HL-60 (cell line): Measurements from ENCODE around the gene MARCHF9.

ENCODE experiments used
- DNase-seq, 2 experiments: peaks; one replicate each; pipeline ENCODE4 v3.0.0-alpha.2; 2010 to 2020; ENCODE audit warnings: low read depth in 1 of 2, low spot score in 1 of 2
- H3K27ac ChIP-seq: fragments of 250-450 bp; sonication (Bioruptor Pico); replicated peaks from 2 replicates; pipeline ENCODE4 v1.5.1; 2020; ENCODE audit warnings: mild to moderate bottlenecking, moderate library complexity
- H3K27me3 ChIP-seq: fragments of 250-450 bp; sonication (Bioruptor Pico); 2 replicates; pipeline ENCODE4 v1.5.1; 2021; ENCODE audit warnings: mild to moderate bottlenecking, moderate library complexity; ENCODE audit not compliant: insufficient read depth, poor library complexity, severe bottlenecking
- H3K4me3 ChIP-seq: replicated peaks from 2 replicates; pipeline ENCODE4 v1.5.1; 2011; ENCODE audit warnings: mild to moderate bottlenecking, control low read depth, low read length; ENCODE audit not compliant: insufficient read depth
- GABPA ChIP-seq: IDR thresholded peaks from 2 replicates; pipeline ENCODE4 v1.6.1; 2012; ENCODE audit warnings: low read depth
- POLR2AphosphoS5 ChIP-seq: IDR thresholded peaks from 2 replicates; pipeline ENCODE4 v1.6.1; 2012; ENCODE audit warnings: low read depth
- SPI1 ChIP-seq: IDR thresholded peaks from 2 replicates; pipeline ENCODE4 v1.6.1; 2012; ENCODE audit warnings: low read depth, mild to moderate bottlenecking, borderline replicate concordance
- TF ChIP-seq, protein P1 (sequence below): IDR thresholded peaks from one replicate; pipeline ENCODE4 v1.5.1; 2011; ENCODE audit warnings: low read length, control low read depth, inconsistent platforms; ENCODE audit not compliant: insufficient read depth
- TF ChIP-seq, protein P2 (sequence below): IDR thresholded peaks from 2 replicates; pipeline ENCODE4 v1.6.1; 2012; ENCODE audit warnings: low read depth; ENCODE audit not compliant: insufficient replicate concordance

The MARCHF9 gene

DNA sequence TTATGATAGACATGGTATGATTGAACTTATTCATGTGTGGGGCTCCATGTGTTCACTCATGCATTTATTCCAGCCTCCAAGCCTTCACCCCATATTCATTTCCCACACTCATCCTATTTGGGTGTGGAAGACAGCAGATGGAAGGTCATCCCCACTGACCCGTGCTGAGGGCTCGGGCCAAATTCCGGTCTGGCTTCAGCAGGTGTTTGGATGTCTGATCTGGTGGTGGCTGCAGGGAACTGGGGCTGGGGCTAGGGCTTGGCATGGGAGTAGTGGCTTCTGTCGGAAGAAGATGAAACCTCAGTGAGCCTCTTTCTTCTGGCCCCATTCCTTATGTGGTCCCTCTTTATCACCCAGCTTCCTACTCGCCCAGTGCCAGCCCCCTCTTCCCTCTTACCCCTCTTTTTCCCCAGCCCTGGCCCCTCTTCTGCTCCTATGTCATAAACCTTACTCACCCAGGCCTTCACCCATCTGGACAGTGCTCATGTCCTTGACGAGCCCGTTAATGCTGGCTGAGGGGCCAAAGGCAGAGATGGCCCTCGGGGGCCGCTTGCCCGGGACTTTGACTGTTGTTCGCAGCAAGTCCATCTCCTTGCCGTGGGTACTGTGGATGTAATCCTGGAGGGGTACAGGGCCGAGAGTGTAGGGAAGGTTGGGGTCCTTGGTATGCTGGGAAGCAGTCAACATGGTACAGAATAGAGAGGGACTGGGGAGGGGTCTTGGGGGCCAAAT lies 24.4 kb upstream of the MARCHF9 start:
- DNase-seq, result no peak
- Histone ChIP-seq H3K27me3 (no peaks in the 10 kb centered on the region), H3K27ac (no peak overlapping the region), H3K4me3 (no peak overlapping the region)
- TF ChIP-seq POLR2AphosphoS5 (no peak), SPI1 (no peak), GABPA (no peak)
- TF ChIP-seq, protein P1, sequence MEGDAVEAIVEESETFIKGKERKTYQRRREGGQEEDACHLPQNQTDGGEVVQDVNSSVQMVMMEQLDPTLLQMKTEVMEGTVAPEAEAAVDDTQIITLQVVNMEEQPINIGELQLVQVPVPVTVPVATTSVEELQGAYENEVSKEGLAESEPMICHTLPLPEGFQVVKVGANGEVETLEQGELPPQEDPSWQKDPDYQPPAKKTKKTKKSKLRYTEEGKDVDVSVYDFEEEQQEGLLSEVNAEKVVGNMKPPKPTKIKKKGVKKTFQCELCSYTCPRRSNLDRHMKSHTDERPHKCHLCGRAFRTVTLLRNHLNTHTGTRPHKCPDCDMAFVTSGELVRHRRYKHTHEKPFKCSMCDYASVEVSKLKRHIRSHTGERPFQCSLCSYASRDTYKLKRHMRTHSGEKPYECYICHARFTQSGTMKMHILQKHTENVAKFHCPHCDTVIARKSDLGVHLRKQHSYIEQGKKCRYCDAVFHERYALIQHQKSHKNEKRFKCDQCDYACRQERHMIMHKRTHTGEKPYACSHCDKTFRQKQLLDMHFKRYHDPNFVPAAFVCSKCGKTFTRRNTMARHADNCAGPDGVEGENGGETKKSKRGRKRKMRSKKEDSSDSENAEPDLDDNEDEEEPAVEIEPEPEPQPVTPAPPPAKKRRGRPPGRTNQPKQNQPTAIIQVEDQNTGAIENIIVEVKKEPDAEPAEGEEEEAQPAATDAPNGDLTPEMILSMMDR, result no peak
- TF ChIP-seq, protein P2, sequence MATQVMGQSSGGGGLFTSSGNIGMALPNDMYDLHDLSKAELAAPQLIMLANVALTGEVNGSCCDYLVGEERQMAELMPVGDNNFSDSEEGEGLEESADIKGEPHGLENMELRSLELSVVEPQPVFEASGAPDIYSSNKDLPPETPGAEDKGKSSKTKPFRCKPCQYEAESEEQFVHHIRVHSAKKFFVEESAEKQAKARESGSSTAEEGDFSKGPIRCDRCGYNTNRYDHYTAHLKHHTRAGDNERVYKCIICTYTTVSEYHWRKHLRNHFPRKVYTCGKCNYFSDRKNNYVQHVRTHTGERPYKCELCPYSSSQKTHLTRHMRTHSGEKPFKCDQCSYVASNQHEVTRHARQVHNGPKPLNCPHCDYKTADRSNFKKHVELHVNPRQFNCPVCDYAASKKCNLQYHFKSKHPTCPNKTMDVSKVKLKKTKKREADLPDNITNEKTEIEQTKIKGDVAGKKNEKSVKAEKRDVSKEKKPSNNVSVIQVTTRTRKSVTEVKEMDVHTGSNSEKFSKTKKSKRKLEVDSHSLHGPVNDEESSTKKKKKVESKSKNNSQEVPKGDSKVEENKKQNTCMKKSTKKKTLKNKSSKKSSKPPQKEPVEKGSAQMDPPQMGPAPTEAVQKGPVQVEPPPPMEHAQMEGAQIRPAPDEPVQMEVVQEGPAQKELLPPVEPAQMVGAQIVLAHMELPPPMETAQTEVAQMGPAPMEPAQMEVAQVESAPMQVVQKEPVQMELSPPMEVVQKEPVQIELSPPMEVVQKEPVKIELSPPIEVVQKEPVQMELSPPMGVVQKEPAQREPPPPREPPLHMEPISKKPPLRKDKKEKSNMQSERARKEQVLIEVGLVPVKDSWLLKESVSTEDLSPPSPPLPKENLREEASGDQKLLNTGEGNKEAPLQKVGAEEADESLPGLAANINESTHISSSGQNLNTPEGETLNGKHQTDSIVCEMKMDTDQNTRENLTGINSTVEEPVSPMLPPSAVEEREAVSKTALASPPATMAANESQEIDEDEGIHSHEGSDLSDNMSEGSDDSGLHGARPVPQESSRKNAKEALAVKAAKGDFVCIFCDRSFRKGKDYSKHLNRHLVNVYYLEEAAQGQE, result no peak

DNA sequence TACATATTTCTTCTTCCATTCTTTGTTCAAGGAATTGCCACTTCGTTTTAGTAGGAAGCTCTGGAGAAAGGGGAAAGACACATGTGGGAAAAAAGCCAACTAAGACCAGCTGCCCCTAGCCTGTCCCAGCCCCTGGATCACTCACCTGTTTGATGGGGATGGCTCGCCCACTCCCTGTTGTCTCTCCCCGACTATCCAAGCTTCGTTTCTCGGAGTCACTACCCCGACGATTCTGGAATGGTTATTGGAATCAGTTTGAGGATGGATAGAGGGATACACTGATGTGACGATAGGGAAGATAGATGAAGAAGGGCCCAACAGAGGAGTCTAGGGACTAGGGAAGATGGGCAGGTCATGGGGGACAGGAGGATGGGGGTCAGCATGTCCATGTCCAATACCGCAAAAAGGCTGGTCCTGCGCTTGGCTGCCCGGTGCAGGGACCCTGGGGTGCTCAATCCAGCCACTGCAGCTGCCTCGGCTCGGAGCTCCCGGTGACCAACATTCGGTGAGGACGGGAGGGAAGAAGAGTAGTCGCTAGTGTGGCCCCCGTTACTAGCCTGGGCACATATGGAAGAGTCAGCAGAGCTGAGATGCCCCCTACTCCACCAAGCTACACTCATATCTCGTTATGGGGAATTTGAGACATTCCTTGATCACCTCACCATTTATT lies 23.4 kb upstream of the MARCHF9 start:
- no peak overlapping the region for H3K4me3 ChIP-seq
- TF ChIP-seq, protein P2, result no peak
- TF ChIP-seq GABPA (no peak), SPI1 (no peak), POLR2AphosphoS5 (no peak)
- TF ChIP-seq, protein P1, result no peak
- H3K27ac ChIP-seq, result no peak overlapping the region
- no peaks in the 10 kb centered on the region for H3K27me3 ChIP-seq
- no peak for DNase-seq

DNA sequence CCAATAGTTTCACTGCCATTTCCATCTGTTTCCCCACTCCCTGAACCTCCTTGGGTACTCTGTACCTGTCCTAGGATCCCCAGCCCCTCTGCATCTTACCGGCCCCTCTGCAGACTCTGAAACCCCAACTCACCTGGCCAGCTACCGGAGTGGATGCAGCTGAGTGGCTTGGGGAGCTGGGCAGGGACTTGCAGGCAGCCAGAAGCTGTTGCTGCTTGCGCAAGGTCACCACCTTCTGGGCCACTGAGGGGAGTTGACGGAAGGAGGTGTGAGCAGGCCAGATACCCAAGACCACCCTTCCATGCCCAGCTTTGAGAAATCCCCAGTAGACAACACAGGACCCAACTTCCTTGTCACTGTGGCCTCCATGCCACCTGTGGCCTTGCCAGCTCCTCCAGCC lies 22.6 kb upstream of the MARCHF9 start:
- DNase-seq, result no peak
- H3K4me3 ChIP-seq, result no peak overlapping the region
- no peak for TF ChIP-seq GABPA
- TF ChIP-seq, protein P1, result no peak
- no peak for TF ChIP-seq POLR2AphosphoS5
- TF ChIP-seq, protein P2, result no peak
- no peak for TF ChIP-seq SPI1
- no peaks in the 10 kb centered on the region for H3K27me3 ChIP-seq
- H3K27ac ChIP-seq, result no peak overlapping the region
